ENCODE results near the gene TMEM191B.
"Not testable (repeated sequence)": the region's sequence is repeated elsewhere in the genome, so short reads cannot be mapped to it uniquely, and the experiment has no call there.

Gene TMEM191B

GRCh38 chr22:18527752-18528596 lies at the start of gene TMEM191B:
TSS of gene TMEM191B (plus strand) at chr22:18527802. CDS start at chr22:18527981, 179 bp downstream.
- DNase-seq = not testable (repeated sequence)

- not testable (repeated sequence) for DNase-seq
Measured at GRCh38 chr22:18496227-18496626, 31.4 kb upstream of the TMEM191B start.

- DNase-seq = not testable (repeated sequence)
Measured at GRCh38 chr22:18511327-18511726, 16.3 kb upstream of the TMEM191B start.

- DNase-seq = not testable (repeated sequence)
Measured at GRCh38 chr22:18512378-18512777, 15.2 kb upstream of the TMEM191B start.

- DNase-seq = not testable (repeated sequence)
Measured at GRCh38 chr22:18513454-18513853, 14.1 kb upstream of the TMEM191B start.

- not testable (repeated sequence) for DNase-seq
Measured at GRCh38 chr22:18518061-18518460, 9.5 kb upstream of the TMEM191B start, which contains the start of gene GGTLC3. TSS of gene GGTLC3 (minus strand) at chr22:18518161. CDS start at chr22:18517897, 264 bp downstream.

- DNase-seq = not testable (repeated sequence)
Measured at GRCh38 chr22:18522762-18523161, 4.8 kb upstream of the TMEM191B start.

GRCh38 chr22:18523328-18523727 lies 4.3 kb upstream of the TMEM191B start:
- DNase-seq = not testable (repeated sequence)

- DNase-seq = peak; percentile 94
Measured at GRCh38 chr22:18528597-18529415, 1.2 kb downstream of the TMEM191B start.

- DNase-seq = peak; percentile 1
Measured at GRCh38 chr22:18529416-18530145, 2.0 kb downstream of the TMEM191B start.

GRCh38 chr22:18533633-18534032 lies 6.0 kb downstream of the TMEM191B start:
- DNase-seq = not testable (repeated sequence)

GRCh38 chr22:18534315-18534714 lies 6.7 kb downstream of the TMEM191B start:
- not testable (repeated sequence) for DNase-seq

GRCh38 chr22:18539994-18540393 lies 12.4 kb downstream of the TMEM191B start:
- DNase-seq = not testable (repeated sequence)

- DNase-seq = not testable (repeated sequence)
Measured at GRCh38 chr22:18543400-18543799, 15.8 kb downstream of the TMEM191B start.

- DNase-seq = not testable (repeated sequence)
Measured at GRCh38 chr22:18544615-18545014, 17.0 kb downstream of the TMEM191B start.

GRCh38 chr22:18549458-18550179 lies 22.0 kb downstream of the TMEM191B start:
- not testable (repeated sequence) for DNase-seq

- not testable (repeated sequence) for DNase-seq
Measured at GRCh38 chr22:18551046-18551445, 23.4 kb downstream of the TMEM191B start.

- not testable (repeated sequence) for DNase-seq
Measured at GRCh38 chr22:18552839-18553597, 25.4 kb downstream of the TMEM191B start.

- not testable (repeated sequence) for DNase-seq
Measured at GRCh38 chr22:18554280-18555256, 27.0 kb downstream of the TMEM191B start.

- DNase-seq = not testable (repeated sequence)
Measured at GRCh38 chr22:18558516-18558915, 30.9 kb downstream of the TMEM191B start.
